Panc1 (cell line): ENCODE measurements around the gene RUSF1. TPM values are rescaled to one million over a fixed set of nuclear protein-coding genes. Genes with fewer than 3 reads are reported as not detected.

Experiments
- ATAC-seq: fragments of 200-7000 bp; cut with Tn5 transposase; 2 replicates; pipeline ENCODE4 v1.9.1; 2020; ENCODE audit warnings: mild to moderate bottlenecking, moderate library complexity
- BruUV-seq: library from RNA; stranded (reverse); fragments of 400-500 nt; replicated peaks from 2 replicates; lab custom pipeline; 2021; lab: Mats Ljungman, UMichigan
- CTCF ChIA-PET: fragments of 300-600 bp; sonication (Branson Sonifier 250); formaldehyde crosslinking; loops from one replicate; lab custom pipeline; 2022; ENCODE audit warnings: antibody characterized with exemption; lab: Charles Lee
- POLR2A ChIA-PET: fragments of 300-600 bp; sonication (Branson Sonifier 250); formaldehyde crosslinking; loops from one replicate; lab custom pipeline; 2022; ENCODE audit warnings: antibody characterized with exemption; lab: Charles Lee
- DNase-seq: peaks from one replicate; pipeline ENCODE4 v3.0.0-alpha.2; 2010; ENCODE audit warnings: low read depth, low spot score
- H3K27ac ChIP-seq: 2 replicates; pipeline ENCODE4 v1.5.1; 2011; ENCODE audit warnings: mild to moderate bottlenecking, low read length, inconsistent platforms
- H3K27me3 ChIP-seq: fragments of 200-500 bp; sonication (Bioruptor generic); 2 replicates; pipeline ENCODE4 v1.6.0; 2014; ENCODE audit warnings: low read length, inconsistent platforms; ENCODE audit not compliant: control insufficient read depth, insufficient read depth
- H3K36me3 ChIP-seq: fragments of 200-500 bp; sonication (Bioruptor generic); 2 replicates; pipeline ENCODE4 v1.5.1; 2014; ENCODE audit warnings: inconsistent platforms, mild to moderate bottlenecking, low read length, moderate library complexity; ENCODE audit not compliant: control insufficient read depth, insufficient read depth
- H3K4me1 ChIP-seq: 2 replicates; pipeline ENCODE4 v1.5.1; 2011; ENCODE audit warnings: inconsistent platforms, mild to moderate bottlenecking, low read length, moderate library complexity; ENCODE audit not compliant: control insufficient read depth, insufficient read depth
- H3K4me3 ChIP-seq, 2 experiments: 2 replicates each; pipeline ENCODE4 v1.5.1; 2011 to 2012; ENCODE audit warnings: low read depth in 2 of 2, low read length in 2 of 2, mild to moderate bottlenecking in 2 of 2, inconsistent platforms in 1 of 2, moderate library complexity in 1 of 2
- H3K9me3 ChIP-seq: fragments of 200-500 bp; sonication (Bioruptor generic); 2 replicates; pipeline ENCODE4 v1.5.1; 2014; ENCODE audit warnings: low read depth, mild to moderate bottlenecking, inconsistent platforms, low read length, moderate library complexity; ENCODE audit not compliant: control insufficient read depth, insufficient read depth
- CTCF ChIP-seq: fragments of 450-650 bp; IDR thresholded peaks from 2 replicates; pipeline ENCODE4 v1.5.1; 2017; ENCODE audit warnings: mild to moderate bottlenecking
- POLR2AphosphoS5 ChIP-seq: IDR thresholded peaks from 2 replicates; pipeline ENCODE4 v1.6.1; 2012; ENCODE audit warnings: mild to moderate bottlenecking, low read depth, low read length, moderate library complexity
- REST ChIP-seq, 2 experiments: IDR thresholded peaks; 2 replicates each; pipeline ENCODE4 v1.6.1; 2011 to 2012; ENCODE audit warnings: low read depth in 2 of 2, control low read depth in 1 of 2, low read length in 1 of 2, mild to moderate bottlenecking in 1 of 2, moderate library complexity in 1 of 2; ENCODE audit not compliant: insufficient read depth in 1 of 2
- SIN3A ChIP-seq: IDR thresholded peaks from 2 replicates; pipeline ENCODE4 v1.6.1; 2012; ENCODE audit warnings: low read depth, mild to moderate bottlenecking, low read length, moderate library complexity, borderline replicate concordance; ENCODE audit not compliant: insufficient read depth
- TCF7L2 ChIP-seq: IDR thresholded peaks from 2 replicates; pipeline ENCODE4 v1.6.1; 2011; ENCODE audit warnings: mild to moderate bottlenecking, low read depth, low read length, inconsistent platforms
- in situ Hi-C: cut with HindIII; loops from 2 replicates; pipeline ENCODE4 v1.10.0; 2016; ENCODE audit warnings: low sequenced_read_pairs, low pct_unique_long_range_greater_than_20kb
- intact Hi-C: fragments of 100-400 bp; cut with micrococcal nuclease; formaldehyde crosslinking; loops from one replicate; pipeline ENCODE4 v1.10.0; 2022; ENCODE audit not compliant: unreplicated experiment
- total RNA-seq: library from RNA; stranded (reverse); gene quantifications from one replicate; pipeline ENCODE4 v1.2.1, GENCODE V29; 2021; ENCODE audit not compliant: unreplicated experiment

Gene RUSF1
- total RNA-seq, 1 experiment from 2014 or later, result 47.4 TPM

- Histone ChIP-seq H3K36me3 (no peaks in the 10 kb centered on the region), H3K27ac (peak overlapping the region; percentile 90), H3K9me3 (no peaks in the 10 kb centered on the region), H3K4me1 (peaks cover 25% of the 10 kb centered on the region), H3K27me3 (no peaks in the 10 kb centered on the region), H3K4me3 (peak overlapping the region; percentile 78 to 81)
- TSS peak; percentile 95 for BruUV-seq
- intact Hi-C loops (no loop called here), in situ Hi-C loops (no loop called here)
- ChIA-PET POLR2A (interaction anchor here (0.9 kb wide), 1 partner anchor 252 kb away, joined by 3 read pairs; a partner anchor contains a TSS), CTCF (interaction anchor here (0.6 to 1.2 kb wide), 3 partner anchors 17 to 343 kb away, joined by 3 to 6 read pairs (median 3); no protein-coding TSS in a partner anchor)
- TF ChIP-seq REST (IDR thresholded peaks at IDR 0.05; ENCODE audit: insufficient read depth in 1 of 2, low read depth in 2 of 2, low read length in 1 of 2) (no peak), CTCF (peak; percentile 83), SIN3A (no peak), TCF7L2 (no peak), POLR2AphosphoS5 (no peak)
- no peak for ATAC-seq
- DNase-seq, result no peak
Measured at GRCh38 chr16:31460582-31461002, 47.6 kb downstream of the RUSF1 start.

GRCh38 chr16:31459687-31460581 is 48.3 kb downstream of the RUSF1 start:
- peak overlapping the region; percentile 94 for H3K27ac ChIP-seq
- in situ Hi-C loops (no loop called here), intact Hi-C loops (loop anchor here (5.0 kb wide), 1 partner anchor 407 kb away; no protein-coding TSS in a partner anchor)
- peaks cover 30% of the 10 kb centered on the region for H3K4me1 ChIP-seq
- POLR2A ChIA-PET, result interaction anchor here (0.9 kb wide), 1 partner anchor 253 kb away, joined by 3 read pairs; a partner anchor contains a TSS
- H3K36me3 ChIP-seq, result no peaks in the 10 kb centered on the region
- H3K4me3 ChIP-seq, result peak overlapping the region; percentile 78 to 93
- DNase-seq (peak; percentile 97), ATAC-seq (peak; percentile 90)
- CTCF ChIA-PET, result interaction anchor here (0.6 to 1.2 kb wide), 5 partner anchors 12 to 287 kb away, joined by 3 to 6 read pairs (median 4); no protein-coding TSS in a partner anchor
- no peaks in the 10 kb centered on the region for H3K27me3 ChIP-seq
- no peaks in the 10 kb centered on the region for H3K9me3 ChIP-seq
- BruUV-seq, result no TSS peak
- TF ChIP-seq TCF7L2 (no peak), SIN3A (no peak), REST (IDR thresholded peaks at IDR 0.05; ENCODE audit: insufficient read depth in 1 of 2, low read depth in 2 of 2, low read length in 1 of 2) (no peak), POLR2AphosphoS5 (no peak; the same call in 1 of the 2 replicates), CTCF (no peak)
